Sigmoid colon (tissue), 4 donors: Measurements from ENCODE around the gene GPR15LG.

Experiments used
- POLR2A ChIP-seq, 2 donors: fragments of 450-650 bp; IDR thresholded peaks; one replicate each; pipeline ENCODE4 v1.6.1; 2016; ENCODE audit warnings: antibody characterized with exemption in 2 of 2, mild to moderate bottlenecking in 2 of 2, moderate library complexity in 2 of 2
- POLR2AphosphoS5 ChIP-seq, 4 donors: sonication (generic); formaldehyde crosslinking; IDR thresholded peaks; one replicate each; pipeline ENCODE4 v1.6.1; 2017; ENCODE audit warnings: antibody characterized with exemption in 4 of 4
- TF ChIP-seq, protein P1 (sequence below), 4 experiments: fragments of 450-650 bp in 3 of 4; fragments of 200-600 bp in 1 of 4; IDR thresholded peaks; one replicate each; pipeline ENCODE4 v1.5.1; 2016 to 2019; ENCODE audit warnings: antibody characterized with exemption in 4 of 4, mild to moderate bottlenecking in 3 of 4, moderate library complexity in 2 of 4

- TF ChIP-seq, protein P1, sequence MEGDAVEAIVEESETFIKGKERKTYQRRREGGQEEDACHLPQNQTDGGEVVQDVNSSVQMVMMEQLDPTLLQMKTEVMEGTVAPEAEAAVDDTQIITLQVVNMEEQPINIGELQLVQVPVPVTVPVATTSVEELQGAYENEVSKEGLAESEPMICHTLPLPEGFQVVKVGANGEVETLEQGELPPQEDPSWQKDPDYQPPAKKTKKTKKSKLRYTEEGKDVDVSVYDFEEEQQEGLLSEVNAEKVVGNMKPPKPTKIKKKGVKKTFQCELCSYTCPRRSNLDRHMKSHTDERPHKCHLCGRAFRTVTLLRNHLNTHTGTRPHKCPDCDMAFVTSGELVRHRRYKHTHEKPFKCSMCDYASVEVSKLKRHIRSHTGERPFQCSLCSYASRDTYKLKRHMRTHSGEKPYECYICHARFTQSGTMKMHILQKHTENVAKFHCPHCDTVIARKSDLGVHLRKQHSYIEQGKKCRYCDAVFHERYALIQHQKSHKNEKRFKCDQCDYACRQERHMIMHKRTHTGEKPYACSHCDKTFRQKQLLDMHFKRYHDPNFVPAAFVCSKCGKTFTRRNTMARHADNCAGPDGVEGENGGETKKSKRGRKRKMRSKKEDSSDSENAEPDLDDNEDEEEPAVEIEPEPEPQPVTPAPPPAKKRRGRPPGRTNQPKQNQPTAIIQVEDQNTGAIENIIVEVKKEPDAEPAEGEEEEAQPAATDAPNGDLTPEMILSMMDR (IDR thresholded peaks at IDR 0.05), result no peak
- TF ChIP-seq POLR2A (IDR thresholded peaks at IDR 0.05), result no peak
- no peak for TF ChIP-seq POLR2AphosphoS5 (IDR thresholded peaks at IDR 0.05)
Observed at GRCh38 chr10:84158550-84158949, 15.1 kb upstream of the GPR15LG start.
